GM21786 (cell line): ENCODE measurements around the gene ARIH2.
"Not testable (repeated sequence)": the region's sequence is repeated elsewhere in the genome, so short reads cannot be mapped to it uniquely, and the experiment has no call there.

Source experiments
- ATAC-seq: cut with Tn5 transposase; IDR thresholded peaks from one replicate; pipeline ENCODE4 v1.9.1; 2021; ENCODE audit not compliant: unreplicated experiment

The ARIH2 gene

DNA sequence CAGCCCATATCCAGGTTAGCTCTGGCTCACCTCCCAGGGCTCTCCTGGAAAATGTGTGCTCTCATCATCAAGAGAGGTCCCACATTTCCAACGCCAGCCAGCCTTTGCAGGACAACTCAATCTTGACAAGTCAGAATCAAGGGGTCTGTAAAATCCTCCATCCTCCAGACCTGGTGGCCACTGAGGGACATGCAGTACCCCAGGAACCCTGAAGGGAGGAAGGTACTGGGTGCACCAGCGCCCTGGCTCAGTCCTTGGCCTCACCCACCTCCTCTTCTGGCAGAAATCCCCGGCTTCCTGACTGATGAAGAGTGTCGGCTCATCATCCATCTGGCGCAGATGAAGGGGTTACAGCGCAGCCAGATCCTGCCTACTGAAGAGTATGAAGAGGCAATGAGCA, 82.5 kb downstream of the ARIH2 start:
- no peak for ATAC-seq

DNA sequence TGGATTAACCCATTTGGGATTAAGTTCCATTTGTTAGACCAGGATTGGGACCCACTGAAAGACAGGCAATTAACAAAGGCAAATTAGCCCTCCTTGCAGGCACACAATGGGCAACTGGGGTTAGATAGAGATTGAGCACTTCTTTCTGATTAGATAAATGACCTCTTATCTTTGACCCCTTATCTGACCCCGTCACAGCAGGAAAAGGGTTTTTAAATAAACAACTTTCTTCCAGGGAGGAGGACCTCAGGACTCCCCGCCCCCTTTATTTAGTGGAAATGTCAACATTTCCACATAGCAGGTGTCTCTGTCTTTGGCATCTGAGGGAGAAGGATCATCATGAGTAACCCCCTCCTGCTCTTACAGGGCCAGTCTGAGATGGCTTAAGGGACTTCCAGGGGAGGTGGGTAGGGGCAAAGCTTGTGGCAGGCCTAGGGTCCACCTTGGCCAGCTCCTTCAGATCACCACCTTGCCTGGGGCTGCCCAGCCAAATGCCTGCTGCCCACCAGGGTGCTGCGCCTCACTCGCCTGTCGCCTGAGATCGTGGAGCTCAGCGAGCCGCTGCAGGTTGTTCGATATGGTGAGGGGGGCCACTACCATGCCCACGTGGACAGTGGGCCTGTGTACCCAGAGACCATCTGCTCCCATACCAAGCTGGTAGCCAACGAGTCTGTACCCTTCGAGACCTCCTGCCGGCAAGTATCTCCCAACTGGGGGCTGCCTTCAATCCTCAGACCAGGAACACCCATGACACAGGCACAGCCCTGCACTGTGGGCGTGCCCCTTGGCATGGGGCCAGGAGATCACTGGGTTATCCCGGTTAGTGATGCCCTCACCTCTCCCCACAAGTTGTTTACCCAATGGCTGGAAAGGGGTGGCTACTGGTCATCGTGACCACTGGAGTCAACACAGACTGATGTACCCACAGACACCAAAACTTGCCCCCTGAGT, 86.0 kb downstream of the ARIH2 start:
- no peak for ATAC-seq

DNA sequence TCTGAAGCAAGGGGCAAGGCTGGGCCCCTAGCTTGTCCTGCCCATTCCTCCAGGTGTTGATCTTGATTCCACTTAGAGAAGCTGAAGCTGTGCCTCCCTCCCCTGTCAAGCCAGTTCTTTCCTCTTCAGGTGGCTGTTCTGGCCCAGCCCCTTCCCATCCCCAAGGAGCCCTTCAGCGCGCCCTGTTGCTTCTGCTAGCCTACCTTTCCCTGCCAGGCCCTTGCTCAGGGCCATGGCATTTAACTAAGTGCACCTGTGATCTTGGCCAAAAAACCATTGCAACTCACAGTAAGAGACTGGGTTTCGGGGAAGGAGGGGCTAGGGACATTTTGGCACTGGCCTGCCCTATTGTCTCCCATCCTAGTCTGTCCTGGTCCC, 86.7 kb downstream of the ARIH2 start:
- ATAC-seq = no peak

DNA sequence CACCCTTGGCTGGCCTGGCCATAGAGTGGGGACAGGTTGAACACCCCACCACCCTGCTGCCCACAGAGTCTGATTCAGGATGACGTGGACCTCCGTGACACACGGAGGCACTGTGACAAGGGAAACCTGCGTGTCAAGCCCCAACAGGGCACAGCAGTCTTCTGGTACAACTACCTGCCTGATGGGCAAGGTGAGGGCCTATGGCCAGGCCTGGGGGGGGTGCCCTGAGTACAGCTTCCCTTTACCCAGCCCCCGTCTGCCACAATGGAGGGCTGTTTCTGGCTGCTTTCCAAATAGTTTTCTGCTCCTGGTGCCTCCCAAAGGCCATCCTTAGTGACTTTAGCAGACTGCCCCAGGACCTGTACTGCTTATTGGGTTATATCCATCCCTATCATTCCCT, 87.4 kb downstream of the ARIH2 start:
- ATAC-seq = no peak

DNA sequence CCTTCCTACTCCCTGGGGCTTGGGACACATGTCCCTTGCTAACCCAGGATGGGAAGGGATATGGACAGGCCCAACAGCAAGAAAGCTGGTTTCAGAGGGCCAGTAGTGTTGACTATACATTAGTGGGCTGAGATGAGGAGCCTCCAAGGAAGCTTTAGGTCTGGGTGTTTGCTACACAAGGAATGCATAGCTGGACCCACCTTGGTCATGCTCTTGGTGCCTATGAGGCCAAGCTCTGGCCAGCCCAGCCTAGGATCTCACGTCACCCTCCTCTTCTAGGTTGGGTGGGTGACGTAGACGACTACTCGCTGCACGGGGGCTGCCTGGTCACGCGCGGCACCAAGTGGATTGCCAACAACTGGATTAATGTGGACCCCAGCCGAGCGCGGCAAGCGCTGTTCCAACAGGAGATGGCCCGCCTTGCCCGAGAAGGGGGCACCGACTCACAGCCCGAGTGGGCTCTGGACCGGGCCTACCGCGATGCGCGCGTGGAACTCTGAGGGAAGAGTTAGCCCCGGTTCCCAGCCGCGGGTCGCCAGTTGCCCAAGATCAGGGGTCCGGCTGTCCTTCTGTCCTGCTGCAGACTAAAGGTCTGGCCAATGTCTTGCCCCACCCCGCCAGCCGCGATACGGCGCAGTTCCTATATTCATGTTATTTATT, 87.9 kb downstream of the ARIH2 start:
- ATAC-seq = no peak

DNA sequence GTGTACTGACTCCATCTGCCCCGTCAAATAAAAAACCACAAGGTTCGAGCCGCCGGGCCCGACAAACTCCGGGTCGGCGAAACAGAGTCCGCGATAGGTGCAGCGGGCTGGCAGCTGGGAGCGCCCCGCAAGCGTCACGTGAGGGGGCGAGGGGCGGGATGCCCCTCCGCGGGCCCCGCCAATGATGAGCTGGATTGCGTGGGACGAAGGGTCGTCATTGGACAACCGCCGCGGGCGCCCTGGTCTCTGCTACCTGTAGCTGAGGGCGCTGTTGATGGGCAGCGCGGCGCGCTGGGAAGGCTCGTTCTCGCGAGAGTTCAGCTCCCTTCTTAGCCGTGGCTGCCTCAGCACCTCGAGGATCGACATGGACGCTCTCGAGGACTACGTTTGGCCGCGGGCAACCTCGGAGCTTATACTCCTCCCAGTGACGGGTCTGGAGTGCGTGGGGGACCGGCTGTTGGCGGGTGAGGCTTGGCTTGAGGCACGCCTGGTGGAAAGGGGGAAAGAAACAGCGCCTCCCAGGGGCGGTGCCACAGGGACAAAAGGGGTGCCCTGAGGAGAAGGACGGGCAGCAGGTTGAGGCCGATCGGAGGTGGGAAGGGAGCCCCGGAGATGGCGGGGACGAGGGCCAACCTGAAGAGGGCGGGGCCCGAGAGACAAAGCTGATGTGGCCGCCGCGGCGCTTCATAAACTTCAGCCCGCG, 88.6 kb downstream of the ARIH2 start, which contains the start of gene WDR6:
Gene WDR6, plus strand, starts transcription at position 324 of the 703 bp plus-strand sequence. Its CDS starts 41 bp downstream, at position 365.
- ATAC-seq = peak; percentile 86

DNA sequence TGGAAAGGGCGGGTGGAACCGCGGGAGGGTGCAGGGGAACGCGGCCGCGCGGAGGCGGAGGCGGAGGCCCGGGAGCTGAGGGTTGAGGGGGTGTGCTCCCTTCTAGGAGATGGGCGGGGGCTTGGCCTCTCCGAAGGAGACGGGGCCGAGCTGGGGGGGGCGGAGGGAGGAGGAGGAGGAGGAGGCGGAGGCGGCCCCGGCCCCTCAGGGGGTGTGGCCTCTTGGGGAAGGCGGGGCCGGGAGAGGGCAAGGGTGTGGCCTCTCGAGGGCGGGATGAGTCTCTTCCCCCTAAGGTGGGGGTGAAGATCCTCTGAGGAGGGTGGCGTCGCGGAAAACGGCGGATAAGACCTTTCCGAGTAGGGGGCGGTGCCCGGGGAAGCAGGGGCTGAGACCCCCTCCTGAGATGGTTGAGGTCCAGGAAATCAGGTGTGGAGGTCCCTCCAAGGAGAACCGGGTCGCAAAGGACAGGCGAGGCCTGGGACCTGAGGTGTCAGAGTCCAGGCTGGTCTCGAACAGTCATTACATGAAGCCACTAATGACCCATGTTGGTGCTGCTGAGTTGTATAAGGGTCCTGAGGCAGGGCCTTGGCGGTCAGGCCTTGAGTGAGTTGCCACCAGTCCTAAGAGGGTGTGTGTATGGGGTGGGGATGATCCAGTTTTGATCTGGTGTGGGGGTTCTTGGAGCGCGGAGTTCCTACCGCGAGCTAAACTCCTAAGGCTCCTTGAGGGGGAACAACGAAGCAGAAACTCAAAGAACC, 89.3 kb downstream of the ARIH2 start:
- ATAC-seq = peak; percentile 34

DNA sequence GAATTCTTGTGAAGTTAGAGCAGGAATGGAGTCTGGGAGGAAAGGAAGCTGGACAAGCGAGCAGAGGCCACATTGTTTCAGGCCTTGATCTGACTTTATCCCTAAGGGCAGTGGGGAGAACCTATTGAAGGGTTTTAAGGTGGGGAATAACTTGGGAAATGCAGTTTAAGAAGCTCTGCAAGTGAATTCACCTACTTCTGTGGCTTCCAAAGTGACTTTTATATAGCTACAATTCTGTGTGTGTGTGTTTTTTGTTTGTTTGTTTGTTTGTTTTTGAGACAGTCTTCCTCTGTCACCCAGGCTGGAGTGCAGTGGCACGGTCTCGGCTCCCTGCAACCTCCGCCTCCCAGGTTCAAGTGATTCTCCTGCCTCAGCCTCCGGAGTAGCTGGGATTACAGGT, 90.0 kb downstream of the ARIH2 start:
- not testable (repeated sequence) for ATAC-seq

DNA sequence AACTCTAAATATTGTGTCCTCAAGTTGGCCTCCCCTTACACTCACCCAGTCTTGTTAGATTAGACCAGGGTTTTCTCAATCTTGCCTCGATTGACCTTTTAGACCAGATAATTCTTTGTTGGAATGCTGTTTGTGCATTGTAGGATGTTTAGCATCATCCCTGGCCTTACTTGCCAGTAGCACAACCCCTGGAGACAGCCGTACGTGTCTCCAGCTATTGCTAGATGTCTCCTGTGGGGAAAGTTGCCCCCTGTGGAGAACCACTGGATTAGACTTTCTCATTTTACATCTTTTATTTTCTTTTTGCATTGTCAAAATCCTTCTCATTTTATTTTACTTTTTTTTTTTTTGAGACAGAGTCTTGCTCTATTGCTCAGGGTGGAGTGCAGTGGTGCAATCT, 90.8 kb downstream of the ARIH2 start:
- ATAC-seq = no peak

DNA sequence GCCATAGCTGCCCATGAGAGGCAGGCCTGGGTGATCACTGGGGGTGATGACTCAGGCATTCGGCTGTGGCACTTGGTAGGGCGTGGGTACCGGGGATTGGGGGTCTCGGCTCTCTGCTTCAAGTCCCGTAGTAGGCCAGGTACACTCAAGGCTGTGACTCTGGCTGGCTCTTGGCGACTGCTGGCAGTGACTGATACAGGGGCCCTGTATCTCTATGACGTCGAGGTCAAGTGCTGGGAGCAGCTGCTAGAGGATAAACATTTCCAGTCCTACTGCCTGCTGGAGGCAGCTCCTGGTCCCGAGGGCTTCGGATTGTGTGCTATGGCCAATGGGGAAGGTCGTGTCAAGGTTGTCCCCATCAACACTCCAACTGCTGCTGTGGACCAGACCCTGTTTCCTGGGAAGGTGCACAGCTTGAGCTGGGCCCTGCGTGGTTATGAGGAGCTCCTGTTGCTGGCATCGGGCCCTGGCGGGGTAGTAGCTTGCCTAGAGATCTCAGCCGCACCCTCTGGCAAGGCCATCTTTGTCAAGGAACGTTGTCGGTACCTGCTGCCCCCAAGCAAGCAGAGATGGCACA, 93.9 kb downstream of the ARIH2 start:
- ATAC-seq = no peak

DNA sequence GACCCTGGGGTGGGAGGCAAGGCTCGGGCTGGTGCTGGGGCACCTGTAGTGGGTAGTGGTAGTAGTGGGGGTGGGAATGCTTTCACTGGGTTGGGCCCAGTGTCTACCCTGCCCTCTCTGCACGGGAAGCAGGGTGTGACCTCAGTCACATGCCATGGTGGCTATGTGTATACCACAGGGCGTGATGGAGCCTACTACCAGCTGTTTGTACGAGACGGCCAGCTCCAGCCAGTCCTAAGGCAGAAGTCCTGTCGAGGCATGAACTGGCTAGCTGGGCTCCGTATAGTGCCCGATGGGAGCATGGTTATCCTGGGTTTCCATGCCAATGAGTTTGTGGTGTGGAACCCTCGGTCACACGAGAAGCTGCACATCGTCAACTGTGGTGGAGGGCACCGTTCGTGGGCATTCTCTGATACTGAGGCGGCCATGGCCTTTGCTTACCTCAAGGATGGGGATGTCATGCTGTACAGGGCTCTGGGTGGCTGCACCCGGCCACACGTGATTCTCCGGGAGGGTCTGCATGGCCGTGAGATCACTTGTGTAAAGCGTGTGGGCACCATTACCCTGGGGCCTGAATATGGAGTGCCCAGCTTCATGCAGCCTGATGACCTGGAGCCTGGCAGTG, 94.6 kb downstream of the ARIH2 start:
- no peak for ATAC-seq

DNA sequence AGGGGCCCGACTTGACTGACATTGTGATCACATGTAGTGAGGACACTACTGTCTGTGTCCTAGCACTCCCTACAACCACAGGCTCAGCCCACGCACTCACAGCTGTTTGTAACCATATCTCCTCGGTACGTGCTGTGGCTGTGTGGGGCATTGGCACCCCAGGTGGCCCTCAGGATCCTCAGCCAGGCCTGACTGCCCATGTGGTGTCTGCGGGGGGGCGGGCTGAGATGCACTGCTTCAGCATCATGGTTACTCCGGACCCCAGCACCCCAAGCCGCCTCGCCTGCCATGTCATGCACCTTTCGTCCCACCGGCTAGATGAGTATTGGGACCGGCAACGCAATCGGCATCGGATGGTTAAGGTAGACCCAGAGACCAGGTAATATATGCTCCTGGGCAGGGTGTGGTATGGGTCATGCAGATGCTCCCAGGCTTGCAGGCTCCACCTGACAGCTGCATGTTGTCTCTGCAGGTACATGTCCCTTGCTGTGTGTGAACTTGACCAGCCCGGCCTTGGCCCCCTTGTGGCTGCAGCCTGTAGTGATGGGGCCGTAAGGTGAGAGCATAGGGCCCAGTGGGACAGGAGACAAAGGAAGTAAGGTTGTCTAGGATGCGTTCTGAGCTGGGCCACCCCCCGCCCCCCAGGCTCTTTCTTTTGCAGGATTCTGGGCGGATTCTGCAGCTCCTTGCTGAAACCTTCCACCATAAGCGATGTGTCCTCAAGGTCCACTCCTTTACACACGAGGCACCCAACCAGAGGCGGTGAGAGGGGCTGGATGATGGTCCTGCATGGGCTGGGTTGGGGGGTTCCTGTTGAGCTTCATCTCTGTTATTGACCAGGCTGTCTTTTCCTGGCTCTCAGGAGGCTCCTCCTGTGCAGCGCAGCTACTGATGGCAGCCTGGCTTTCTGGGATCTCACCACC, 95.4 kb downstream of the ARIH2 start:
- no peak for ATAC-seq

DNA sequence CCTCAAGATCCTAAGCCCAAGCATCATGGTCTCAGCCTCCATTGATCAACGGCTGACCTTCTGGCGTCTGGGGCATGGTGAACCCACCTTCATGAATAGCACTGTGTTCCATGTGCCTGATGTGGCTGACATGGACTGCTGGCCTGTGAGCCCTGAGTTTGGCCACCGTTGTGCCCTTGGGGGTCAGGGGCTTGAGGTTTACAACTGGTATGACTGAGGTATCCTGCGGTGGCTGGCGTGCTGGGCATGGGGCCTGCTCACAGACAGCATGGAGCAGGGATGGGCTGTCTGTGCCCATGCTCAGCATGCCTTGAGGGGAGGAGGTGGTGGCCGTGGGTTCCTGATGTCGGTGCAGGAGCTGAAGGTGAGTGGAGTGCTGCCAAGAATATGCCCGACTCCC, 96.4 kb downstream of the ARIH2 start:
- no peak for ATAC-seq

DNA sequence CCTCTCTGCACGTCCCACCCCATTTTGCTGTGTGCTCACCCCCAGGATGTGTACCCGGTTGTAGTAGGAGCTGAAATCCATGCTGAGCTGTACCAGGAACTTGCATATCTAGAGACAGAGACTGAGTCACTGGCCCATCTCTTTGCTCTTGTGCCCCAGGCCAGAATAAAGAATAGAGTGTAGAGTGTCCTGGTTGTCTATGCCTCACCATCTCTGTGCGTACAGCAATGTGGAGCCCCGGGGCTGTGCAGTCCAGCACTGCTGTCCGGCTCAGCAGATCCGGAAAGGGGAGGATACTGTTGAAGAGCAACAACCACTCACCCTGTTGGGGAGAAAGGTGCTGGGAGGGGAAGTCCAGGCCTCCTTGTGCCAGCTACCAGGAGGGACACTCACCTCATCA, 97.1 kb downstream of the ARIH2 start:
- no peak for ATAC-seq

DNA sequence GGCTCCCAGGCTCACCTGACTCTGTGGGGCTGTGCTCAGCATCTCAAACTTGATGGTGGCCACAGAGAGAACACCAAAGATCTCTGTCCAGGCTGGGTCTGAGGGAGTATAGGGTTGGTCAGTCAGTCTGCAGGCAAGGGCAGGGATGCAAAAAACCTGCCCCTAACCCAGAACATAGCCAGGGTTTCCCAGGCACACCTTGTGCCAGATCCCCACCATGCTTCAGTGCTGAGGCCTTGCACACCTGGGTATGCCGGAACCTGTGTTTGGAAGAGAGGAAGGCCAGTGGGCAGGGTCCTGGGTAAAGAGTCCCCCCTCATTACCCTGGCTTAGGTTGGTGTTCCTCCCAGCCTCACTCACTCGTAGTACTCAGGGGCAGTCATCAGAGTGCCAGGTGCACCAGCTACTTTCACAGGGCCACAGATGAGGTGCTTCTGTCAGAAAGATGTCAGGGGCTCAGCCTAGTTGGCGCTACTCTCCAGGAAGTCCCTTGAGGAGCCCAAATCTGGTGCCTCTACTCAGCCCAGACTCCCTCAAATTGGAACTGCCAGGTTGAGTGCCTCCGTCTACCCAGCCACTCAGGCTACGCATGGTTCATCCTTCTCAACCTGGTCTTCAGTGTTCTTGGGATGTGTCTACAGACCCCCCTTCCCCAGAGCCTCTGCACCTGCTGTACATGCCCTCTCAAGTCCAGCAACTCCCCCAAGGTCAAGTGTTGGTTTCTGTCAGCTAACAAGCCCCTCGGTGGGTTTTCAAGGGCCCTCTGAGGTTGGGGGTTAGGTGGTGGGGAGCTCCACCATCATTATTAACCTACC, 98.0 kb downstream of the ARIH2 start:
- ATAC-seq = no peak

DNA sequence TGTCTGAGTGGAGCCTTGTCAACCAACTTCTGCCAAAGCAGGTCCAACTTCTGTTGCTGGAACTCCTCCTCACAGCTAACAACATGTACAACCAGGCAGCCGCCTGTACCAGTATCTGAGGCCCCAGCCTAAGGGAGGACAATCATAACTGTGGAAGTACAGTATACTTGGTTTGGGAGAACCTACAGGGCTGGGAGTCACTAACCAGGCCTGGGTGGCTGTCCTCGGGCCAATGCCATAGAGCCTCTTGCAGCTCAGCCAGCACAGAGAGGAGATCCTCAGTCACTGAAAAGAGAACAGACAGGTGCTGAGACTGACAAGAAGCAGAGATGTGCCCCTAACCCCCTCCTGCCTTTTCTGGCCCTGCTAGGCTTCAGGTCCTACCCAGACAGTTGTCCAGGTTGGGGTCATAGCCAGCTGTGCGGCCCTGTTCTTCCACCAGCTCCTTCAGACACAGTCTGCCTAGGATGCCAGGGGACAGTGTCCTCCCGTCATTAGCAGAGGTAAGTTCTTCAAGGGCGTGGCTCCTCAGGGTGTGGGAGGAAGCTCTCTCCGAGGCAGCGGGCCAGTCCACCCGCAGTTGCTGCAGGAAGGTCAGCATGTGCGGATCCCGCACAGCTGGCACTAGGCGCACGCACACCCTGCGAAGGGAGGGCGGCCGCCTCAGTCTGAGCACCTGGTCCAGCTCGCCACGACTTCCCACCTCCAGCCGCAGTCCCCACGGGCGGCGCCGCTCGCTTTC, 98.8 kb downstream of the ARIH2 start:
- ATAC-seq = no peak

DNA sequence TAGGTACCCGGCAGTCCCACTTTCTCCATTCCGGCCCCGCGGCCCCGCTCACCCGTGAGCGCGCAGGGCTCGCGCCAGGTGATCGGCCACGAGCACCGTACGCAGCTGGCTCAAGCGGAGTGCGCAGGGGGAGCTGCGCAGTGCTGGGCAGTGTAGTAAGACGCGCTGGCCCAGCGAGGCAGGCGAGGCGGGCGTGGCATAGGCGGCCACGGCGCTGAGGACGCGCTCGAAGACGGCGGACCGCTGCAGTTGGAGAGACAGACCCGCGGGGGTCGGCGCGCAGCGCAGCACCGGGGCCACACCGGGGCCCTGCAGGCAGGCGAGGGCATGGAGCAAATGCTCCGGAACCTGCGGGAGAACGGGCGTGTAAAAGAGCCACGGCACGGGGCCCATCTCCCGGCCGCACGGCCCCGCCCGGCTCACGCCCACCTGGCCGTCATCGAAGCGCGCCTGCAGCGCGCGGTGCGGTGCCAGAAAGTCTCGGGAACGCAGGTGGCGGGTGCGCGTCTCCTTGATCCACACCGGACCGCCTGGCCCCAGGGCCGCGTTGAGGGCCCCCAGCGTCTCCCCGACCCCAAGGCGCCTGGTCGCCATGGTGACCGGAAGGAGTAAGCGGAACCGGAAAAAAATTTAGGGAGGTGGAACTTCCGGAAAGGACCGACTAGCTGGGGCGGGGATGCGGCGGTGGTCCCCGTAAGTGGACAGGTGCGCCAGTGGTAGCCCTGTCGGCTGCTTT, 99.5 kb downstream of the ARIH2 start, which contains the start of gene DALRD3:
Gene DALRD3, minus strand, starts transcription at position 610 of the 736 bp plus-strand sequence. Its CDS starts 16 bp downstream, at position 594.
- ATAC-seq = no peak
